DMS53 treated with DMSO at 0.1 percent for 48 hours (cell line): ENCODE results near the gene WNK4.
"Not testable (repeated sequence)": the region's sequence is repeated elsewhere in the genome, so short reads cannot be mapped to it uniquely, and the experiment has no call there.

ENCODE experiments used
- DNase-seq: peaks from one replicate; lab custom pipeline; 2025; ENCODE audit not compliant: unreplicated experiment; lab: John Stamatoyannopoulos, UW

WNK4 gene

GRCh38 chr17:42769964-42770363 lies 10.4 kb upstream of the WNK4 start:
- DNase-seq, result not testable (repeated sequence)

- DNase-seq, result no peak
Measured at GRCh38 chr17:42772945-42773289, 7.5 kb upstream of the WNK4 start.

- peak; percentile 87 for DNase-seq
Measured at GRCh38 chr17:42773290-42774035, 6.9 kb upstream of the WNK4 start, which contains the start of gene VPS25. TSS of gene VPS25 (plus strand) at chr17:42773449. CDS start at chr17:42773476, 27 bp downstream.

DNA sequence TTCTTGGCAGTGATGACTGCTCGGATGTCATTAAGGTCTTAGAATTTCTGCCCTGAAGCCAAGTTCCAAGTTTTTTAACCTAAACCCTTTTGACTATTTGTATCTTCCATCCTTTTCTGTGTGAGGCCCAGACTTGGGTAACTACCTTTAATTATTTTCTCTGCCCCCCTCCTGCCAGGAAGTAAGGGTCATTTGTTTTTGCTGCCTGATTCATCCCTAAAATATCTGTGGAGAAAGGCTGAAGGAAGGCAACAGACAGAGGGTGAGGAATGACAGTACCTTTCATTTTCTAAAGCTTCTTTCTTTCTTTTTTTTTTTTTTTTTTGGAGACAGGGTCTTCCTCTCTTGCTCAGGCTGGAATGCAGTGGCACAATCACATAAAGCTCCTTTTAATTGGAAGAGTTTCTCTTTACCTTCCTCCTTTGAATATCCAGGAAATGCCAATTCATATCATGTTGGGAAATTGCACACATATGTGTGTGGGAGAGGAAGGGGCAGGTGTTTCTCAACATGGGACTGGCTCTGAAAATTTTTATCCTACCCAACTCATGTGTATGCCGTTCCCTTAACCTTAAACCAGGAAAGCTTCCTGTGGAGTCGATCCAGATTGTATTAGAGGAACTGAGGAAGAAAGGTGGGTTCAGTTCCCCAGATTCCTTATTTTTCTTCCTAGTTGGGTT lies 6.2 kb upstream of the WNK4 start:
- no peak for DNase-seq

DNA sequence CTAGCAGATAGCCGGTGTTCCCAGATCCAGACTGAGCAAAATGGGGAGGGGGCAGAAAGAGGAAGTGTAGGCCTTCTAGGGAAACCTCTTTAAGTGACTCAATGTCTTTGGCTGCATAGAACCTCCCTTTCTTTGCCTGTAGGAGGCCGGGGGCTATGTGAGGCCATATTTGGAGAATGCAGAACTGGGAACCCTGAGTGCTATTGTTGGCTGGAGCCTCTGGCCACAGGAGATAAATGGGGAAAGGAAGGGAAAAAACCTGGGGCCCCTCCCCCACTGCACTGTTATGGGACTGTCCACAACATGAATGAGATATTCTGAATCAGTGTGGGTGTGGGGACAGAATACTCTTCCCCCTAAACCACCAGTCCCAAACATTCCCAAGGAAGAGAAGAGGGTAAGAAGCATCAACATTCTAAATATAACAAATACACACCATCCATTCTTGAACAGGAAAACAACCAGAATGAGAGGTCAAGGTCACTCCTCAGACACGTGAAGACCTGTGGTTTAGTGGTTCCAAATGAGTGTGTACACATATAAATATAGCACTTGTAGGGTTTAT lies 4.8 kb upstream of the WNK4 start:
- DNase-seq, result no peak

DNA sequence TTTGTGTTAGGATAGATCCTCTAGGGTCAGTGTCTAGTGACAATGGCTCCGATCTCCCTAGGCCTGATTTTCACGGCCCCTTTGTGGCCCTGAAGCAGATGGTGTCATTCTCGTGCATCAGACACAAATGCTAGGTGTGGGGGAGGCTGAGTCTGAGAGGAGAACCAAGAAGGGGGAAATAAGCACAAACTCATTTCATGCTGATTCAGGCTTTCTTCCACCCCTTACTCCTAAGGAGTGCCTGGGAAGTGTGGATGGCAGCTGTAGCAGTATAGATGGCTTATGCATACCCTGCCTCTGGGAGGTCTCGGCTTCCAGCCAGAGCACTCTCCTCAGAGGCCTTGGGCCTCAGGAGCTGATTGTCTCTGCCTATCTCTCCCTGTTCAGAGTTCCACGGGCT lies 1.8 kb upstream of the WNK4 start:
- no peak for DNase-seq

DNA sequence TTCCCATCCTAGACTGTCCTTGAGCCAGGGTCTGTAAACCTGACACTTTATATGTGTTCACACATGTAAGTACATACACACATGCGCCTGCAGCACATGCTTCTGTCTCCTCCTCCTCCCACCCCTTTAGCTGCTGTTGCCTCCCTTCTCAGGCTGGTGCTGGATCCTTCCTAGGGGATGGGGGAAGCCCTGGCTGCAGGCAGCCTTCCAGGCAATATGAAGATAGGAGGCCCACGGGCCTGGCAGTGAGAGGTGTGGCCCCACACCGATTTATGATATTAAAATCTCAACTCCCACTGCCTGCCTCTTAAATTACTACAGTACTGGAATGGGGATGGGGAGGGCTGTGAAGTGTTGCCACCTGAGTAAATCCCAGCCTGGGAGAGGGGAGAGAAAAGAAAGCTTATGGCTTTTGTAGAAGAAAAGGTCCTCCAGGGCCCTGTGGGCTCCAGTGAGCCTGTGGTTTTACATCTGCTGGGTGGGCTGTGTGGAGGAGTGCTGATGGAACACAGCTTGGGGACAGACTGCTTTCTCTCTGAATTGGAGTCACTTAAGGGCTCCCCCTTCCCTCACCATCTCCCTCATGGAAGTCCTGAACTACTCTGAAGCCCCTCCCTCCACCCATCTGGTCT lies 990 bp upstream of the WNK4 start:
- DNase-seq, result no peak

GRCh38 chr17:42780851-42781638 lies 635 bp downstream of the WNK4 start:
- no peak for DNase-seq

DNA sequence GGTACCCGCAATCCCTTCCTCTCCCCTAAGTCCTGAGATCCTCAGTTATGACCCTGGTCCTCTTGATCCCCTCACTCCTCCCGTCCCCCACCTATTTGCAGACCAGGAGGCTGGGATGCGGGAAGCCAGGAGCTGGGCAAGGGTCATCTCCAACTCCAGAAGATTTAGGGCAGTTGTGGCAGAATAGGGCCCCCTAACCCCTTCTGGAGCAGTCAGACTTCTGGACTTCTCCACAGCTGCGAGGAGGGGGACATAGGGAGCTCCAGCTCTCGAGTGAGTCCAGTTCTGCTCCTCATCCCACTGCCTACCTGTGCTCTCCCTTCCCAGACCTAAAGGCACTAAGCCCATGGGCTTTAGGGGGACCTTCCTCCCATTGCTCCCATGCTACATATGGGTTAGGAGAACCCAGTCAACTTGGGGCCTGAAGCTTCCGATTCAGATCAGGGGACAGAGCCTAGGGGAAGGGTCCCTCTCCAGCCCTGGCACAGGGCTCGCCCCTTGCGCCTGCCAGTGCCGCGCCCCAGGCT lies 1.3 kb downstream of the WNK4 start:
- DNase-seq, result no peak

DNA sequence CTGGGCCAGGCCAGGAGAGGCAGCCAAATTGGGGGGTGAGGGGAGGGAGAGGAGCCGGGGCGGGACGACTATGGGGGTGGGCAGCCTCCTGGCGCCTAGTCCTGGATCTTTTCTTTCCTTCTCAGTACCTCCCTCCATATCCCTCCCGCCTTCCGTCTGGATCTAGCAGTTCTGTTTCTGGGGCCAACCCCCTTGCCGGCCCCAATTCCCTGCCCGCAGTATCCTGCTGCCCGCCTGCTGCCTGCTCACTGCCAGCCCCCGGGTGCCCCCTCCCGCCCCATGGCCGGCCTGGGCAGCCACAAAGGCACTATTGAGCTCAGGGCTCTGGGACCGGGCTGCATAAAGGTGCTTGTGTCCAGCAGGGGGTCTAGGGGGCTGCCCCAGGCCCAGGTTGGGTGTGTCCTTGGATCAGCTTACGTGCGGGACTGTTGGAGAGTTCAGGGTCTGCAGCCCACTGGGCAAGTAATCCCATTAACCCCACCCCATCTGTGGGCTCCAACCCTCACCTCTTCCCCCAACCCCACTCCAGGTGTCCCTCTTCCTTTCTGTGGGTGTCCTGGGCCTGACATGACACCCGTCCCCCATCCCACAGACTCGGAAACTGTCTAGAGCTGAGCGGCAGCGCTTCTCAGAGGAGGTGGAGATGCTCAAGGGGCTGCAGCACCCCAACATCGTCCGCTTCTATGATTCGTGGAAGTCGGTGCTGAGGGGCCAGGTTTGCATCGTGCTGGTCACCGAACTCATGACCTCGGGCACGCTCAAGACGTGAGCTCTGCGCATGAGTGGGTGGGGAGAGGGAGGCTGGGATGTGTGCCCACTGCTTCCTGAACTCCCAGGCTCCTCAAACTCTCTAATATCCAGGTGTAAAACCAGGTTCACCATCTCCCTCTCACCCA lies 2.0 kb downstream of the WNK4 start:
- DNase-seq, result no peak

DNA sequence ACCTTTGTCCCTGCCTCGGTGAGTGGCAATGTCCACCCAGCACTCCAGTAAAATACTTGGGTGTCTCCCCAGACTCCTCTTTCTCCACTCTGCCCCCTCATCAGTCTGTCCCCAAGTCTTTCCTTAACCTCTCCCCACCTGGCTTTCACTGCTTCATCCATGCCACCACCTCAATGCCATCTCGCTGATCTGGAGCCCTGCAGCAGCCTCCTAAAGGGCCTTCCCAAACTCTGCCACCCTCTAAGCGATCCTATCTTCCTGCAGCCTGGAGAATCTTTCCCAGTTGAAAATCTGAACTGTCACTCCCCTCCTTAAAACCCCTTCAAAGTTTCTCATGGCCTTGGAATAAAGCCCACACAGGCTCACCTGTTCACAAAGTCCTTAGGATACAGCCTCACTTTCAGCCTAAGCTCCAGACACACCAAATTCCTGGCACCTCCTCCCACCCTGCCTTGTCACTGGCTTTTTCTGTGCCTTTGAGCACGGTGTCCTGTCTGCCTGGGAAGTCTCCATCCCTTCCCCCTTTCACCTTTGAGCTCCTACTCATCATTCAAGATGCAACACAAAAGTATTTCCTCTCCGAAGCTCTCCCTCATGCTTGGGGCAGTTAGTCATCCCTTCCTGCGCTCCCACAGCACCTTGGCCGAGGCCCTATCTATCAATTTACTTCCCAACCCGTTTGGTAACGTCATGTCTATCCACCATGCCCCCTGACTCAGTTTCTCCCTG lies 2.8 kb downstream of the WNK4 start:
- DNase-seq, result no peak

DNA sequence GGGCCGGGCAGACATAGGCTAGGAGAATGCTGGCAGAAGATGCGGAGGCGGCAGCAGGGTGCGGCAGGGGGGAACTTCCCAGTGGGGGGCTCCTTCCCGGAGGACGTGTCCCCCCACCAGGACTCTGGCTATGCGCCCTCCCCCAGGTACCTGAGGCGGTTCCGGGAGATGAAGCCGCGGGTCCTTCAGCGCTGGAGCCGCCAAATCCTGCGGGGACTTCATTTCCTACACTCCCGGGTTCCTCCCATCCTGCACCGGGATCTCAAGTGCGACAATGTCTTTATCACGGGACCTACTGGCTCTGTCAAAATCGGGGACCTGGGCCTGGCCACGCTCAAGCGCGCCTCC lies 3.4 kb downstream of the WNK4 start:
- DNase-seq, result no peak

DNA sequence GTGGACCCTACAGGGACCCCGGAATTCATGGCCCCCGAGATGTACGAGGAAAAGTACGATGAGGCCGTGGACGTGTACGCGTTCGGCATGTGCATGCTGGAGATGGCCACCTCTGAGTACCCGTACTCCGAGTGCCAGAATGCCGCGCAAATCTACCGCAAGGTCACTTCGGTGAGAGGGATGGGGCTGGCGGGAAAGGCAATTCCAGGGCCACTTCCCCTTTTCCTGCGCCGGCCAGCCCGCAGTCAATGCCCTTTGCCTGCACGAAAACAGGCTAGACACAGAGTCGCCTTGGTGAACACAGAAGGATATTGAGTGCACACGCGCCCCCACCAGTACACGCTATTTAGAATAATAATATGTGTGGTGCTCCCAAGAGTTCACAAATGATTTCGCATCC lies 4.0 kb downstream of the WNK4 start:
- DNase-seq, result peak; percentile 23

DNA sequence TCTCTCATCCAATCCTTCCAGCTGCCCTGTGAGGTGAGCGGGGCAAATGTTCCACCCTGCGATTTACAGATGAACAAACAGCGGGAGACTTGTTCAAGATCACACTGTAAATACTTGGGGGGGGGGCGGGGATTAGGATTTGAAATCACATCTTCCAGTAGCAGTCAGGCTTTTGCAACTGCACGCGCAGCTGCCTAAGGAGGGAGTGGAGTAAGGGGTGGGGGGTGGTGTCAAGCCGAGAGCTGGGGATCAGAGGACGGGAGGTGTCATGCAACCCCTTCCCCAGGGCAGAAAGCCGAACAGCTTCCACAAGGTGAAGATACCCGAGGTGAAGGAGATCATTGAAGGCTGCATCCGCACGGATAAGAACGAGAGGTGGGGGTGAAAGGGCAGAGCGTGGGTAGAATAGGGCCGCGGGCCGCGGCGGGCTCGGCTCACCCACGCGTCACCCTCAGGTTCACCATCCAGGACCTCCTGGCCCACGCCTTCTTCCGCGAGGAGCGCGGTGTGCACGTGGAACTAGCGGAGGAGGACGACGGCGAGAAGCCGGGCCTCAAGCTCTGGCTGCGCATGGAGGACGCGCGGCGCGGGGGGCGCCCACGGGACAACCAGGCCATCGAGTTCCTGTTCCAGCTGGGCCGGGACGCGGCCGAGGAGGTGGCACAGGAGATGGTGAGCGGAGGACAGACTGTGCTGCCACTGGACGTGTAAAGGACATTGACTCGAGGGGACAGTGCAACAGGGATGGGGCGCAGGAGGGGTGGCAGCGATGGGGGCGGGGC lies 4.6 kb downstream of the WNK4 start:
- DNase-seq, result no peak

- no peak for DNase-seq
Measured at GRCh38 chr17:42787266-42787665, 6.9 kb downstream of the WNK4 start.

- no peak for DNase-seq
Measured at GRCh38 chr17:42791948-42792347, 11.5 kb downstream of the WNK4 start.

DNA sequence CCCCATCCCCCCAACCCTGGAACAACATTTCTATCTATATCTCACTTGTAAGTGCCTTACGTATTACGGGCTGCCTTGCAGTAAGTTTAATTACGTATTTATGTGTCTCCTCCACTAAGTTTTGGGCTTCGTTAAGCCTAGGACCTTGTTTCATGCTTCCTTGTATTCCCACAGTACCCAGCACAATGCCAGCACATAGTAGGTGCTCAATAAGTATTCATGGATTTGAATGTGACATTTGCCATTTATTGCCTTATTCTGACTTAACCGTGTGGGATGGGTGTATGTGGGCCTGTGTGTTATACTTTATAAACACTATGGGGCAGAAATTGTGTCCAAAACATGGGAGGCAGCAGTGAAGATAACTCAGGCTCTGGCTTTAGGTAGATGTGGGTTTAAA lies 12.1 kb downstream of the WNK4 start:
- no peak for DNase-seq

DNA sequence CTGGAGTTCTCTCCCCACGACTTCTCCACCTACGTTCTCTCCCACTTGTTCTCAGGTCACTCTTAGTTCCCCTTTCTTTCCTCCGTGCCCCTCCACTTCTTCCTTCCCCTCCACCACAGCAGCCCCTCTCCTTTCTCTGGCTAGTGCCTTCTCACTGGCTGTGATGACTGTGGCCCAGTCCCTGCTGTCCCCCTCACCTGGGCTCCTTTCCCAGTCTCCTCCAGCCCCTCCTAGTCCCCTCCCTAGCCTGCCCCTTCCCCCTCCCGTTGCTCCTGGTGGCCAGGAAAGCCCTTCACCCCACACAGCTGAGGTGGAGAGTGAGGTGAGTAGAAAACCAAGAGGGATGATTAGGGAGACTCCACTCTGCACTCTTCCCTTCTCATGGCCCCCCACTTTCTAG lies 14.7 kb downstream of the WNK4 start:
- DNase-seq, result no peak

- no peak for DNase-seq
Measured at GRCh38 chr17:42795465-42795864, 15.1 kb downstream of the WNK4 start.
